Measurements from ENCODE around the gene EEF1G.

EEF1G gene

DNA sequence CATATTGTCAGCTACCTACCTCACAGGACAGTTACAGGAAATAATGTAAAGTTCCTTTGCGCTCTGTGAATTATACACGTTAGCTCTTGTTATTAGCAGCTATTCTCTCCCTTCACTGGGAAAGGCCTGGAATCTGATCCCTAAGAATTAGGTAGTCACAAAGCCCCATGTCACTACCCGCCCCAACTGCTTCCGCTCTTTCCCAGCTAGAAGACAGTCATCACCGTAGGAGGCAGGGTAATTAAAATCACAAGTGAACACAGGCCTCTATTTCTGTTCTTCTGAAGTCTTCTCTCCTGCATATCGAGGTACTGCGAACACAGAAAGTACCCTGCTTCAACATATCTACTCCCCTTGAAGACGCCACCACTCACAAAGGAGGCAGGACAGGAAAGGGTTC lies 14.5 kb downstream of the EEF1G start:
- peaks cover 10% of the 10 kb centered on the region; the same call in 1 of the 2 replicates for H4K20me1 ChIP-seq (ENCODE audit: control insufficient read depth, insufficient read depth, low read depth, low read length)
- H3F3A ChIP-seq (ENCODE audit: control insufficient read depth, insufficient read depth), result peaks cover 50% of the 10 kb centered on the region
- H3K79me2 ChIP-seq (ENCODE audit: control insufficient read depth, low read length), result peaks cover 8% of the 10 kb centered on the region
- no peak overlapping the region for H3K4me2 ChIP-seq (ENCODE audit: low read length)
- no peak overlapping the region for H3K27ac ChIP-seq (ENCODE audit: low read depth, low read length)
- H3K4me1 ChIP-seq (ENCODE audit: control insufficient read depth, low read length), result peaks cover 60% of the 10 kb centered on the region
- no peak for TF ChIP-seq EZH2phosphoT487 (IDR thresholded peaks at IDR 0.05; ENCODE audit: borderline replicate concordance, low read length)
- TF ChIP-seq, protein P1, sequence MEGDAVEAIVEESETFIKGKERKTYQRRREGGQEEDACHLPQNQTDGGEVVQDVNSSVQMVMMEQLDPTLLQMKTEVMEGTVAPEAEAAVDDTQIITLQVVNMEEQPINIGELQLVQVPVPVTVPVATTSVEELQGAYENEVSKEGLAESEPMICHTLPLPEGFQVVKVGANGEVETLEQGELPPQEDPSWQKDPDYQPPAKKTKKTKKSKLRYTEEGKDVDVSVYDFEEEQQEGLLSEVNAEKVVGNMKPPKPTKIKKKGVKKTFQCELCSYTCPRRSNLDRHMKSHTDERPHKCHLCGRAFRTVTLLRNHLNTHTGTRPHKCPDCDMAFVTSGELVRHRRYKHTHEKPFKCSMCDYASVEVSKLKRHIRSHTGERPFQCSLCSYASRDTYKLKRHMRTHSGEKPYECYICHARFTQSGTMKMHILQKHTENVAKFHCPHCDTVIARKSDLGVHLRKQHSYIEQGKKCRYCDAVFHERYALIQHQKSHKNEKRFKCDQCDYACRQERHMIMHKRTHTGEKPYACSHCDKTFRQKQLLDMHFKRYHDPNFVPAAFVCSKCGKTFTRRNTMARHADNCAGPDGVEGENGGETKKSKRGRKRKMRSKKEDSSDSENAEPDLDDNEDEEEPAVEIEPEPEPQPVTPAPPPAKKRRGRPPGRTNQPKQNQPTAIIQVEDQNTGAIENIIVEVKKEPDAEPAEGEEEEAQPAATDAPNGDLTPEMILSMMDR (IDR thresholded peaks at IDR 0.05; ENCODE audit: low read depth, low read length, poor library complexity, severe bottlenecking), result no peak
- peaks cover 93% of the 10 kb centered on the region for H3K36me3 ChIP-seq (ENCODE audit: control insufficient read depth, low read length)
- H3K4me3 ChIP-seq (ENCODE audit: low read length), result no peak overlapping the region
- no peaks in the 10 kb centered on the region for H3K9me3 ChIP-seq (ENCODE audit: control insufficient read depth, insufficient read depth, low read length)
- H3K27me3 ChIP-seq (ENCODE audit: control insufficient read depth, low read length), result no peaks in the 10 kb centered on the region
- H3K9me2 ChIP-seq (replicated peaks; ENCODE audit: control insufficient read depth, low read length), result no peaks in the 10 kb centered on the region

DNA sequence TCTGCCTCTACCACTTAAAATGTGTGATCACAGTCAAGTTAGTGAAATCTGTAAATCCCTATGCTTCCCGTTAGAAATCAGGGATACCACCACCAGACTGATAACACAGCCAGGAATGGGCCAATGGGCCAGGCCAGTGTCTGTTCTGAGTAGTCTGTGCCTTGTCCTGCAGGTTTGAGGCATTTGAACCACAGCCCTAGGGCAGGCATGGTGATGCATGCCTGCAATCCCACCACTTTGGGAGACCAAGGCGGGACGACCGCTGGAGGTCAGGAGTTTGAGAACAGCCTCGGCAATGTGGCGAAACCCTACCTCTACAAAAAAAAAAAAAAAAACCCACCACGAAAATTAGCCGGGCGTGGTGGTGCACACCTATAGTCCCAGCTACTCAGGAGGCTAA lies 15.0 kb downstream of the EEF1G start:
- Histone ChIP-seq H3K79me2 (ENCODE audit: control insufficient read depth, low read length) (peaks cover 5% of the 10 kb centered on the region), H3K4me2 (ENCODE audit: low read length) (no peak overlapping the region), H4K20me1 (ENCODE audit: control insufficient read depth, insufficient read depth, low read depth, low read length) (peaks cover 10% of the 10 kb centered on the region; the same call in 1 of the 2 replicates)

DNA sequence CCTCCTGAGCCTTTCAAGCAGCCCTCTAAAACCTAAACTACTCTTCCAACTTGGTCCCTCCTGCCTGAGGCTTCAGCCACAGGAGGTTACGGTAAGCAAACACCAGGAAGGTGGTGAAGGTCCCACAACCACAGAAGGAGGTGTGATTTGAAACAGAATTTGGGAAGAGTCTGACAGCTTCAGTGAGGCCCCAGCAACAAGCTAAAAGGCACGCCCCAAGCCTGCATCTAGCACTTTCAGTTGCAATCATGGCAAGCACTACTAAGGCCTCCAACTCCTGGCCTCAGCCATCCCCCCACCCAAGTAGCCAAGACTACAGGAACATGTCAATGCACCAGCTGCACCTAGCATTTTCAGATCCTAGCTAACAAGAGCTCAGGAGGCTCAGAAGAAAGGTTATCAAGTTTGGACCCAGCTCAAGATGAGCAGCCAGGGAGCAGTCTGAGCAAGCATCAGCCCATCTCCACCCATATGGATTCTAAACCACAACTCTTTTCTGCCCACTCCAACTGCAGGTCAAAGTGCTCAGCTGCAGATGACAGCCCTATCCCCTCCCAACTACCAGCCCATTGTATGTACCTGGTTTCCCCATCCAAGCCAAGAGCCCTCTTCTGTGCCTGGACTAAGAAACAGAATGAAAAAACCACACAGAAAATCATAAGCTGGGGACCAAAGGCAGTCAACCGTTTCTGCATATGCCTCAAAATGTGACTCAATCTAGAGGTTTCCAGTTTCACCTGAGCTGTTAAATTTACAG lies 16.6 kb downstream of the EEF1G start:
- peaks cover 10% of the 10 kb centered on the region; the same call in 1 of the 2 replicates for H4K20me1 ChIP-seq (ENCODE audit: control insufficient read depth, insufficient read depth, low read depth, low read length)
- H3K4me1 ChIP-seq (ENCODE audit: control insufficient read depth, low read length), result peaks cover 78% of the 10 kb centered on the region
- peak overlapping the region; percentile 58 for H3K27ac ChIP-seq (ENCODE audit: low read depth, low read length)
- no peaks in the 10 kb centered on the region for H3K9me2 ChIP-seq (replicated peaks; ENCODE audit: control insufficient read depth, low read length)
- peak overlapping the region; percentile 45 for H3K4me2 ChIP-seq (ENCODE audit: low read length)
- no peak for TF ChIP-seq EZH2phosphoT487 (IDR thresholded peaks at IDR 0.05; ENCODE audit: borderline replicate concordance, low read length)
- TF ChIP-seq, protein P1 (IDR thresholded peaks at IDR 0.05; ENCODE audit: low read depth, low read length, poor library complexity, severe bottlenecking), result no peak
- no peaks in the 10 kb centered on the region for H3K9me3 ChIP-seq (ENCODE audit: control insufficient read depth, insufficient read depth, low read length)
- peaks cover 41% of the 10 kb centered on the region for H3F3A ChIP-seq (ENCODE audit: control insufficient read depth, insufficient read depth)
- no peaks in the 10 kb centered on the region for H3K27me3 ChIP-seq (ENCODE audit: control insufficient read depth, low read length)
- H3K4me3 ChIP-seq (ENCODE audit: low read length), result peak overlapping the region; percentile 23
- no peaks in the 10 kb centered on the region for H3K79me2 ChIP-seq (ENCODE audit: control insufficient read depth, low read length)
- H3K36me3 ChIP-seq (ENCODE audit: control insufficient read depth, low read length), result peaks cover 73% of the 10 kb centered on the region

More for the DNA sequence above, 15.0 kb downstream of the EEF1G start:
- no peak overlapping the region for H3K27ac ChIP-seq (ENCODE audit: low read depth, low read length)
- H3K9me3 ChIP-seq (ENCODE audit: control insufficient read depth, insufficient read depth, low read length), result no peaks in the 10 kb centered on the region
- TF ChIP-seq EZH2phosphoT487 (IDR thresholded peaks at IDR 0.05; ENCODE audit: borderline replicate concordance, low read length), result no peak
- TF ChIP-seq, protein P1 (IDR thresholded peaks at IDR 0.05; ENCODE audit: low read depth, low read length, poor library complexity, severe bottlenecking), result no peak
- peaks cover 89% of the 10 kb centered on the region for H3K36me3 ChIP-seq (ENCODE audit: control insufficient read depth, low read length)
- H3K27me3 ChIP-seq (ENCODE audit: control insufficient read depth, low read length), result no peaks in the 10 kb centered on the region
- H3K9me2 ChIP-seq (replicated peaks; ENCODE audit: control insufficient read depth, low read length), result no peaks in the 10 kb centered on the region
- no peak overlapping the region for H3K4me3 ChIP-seq (ENCODE audit: low read length)
- H3K4me1 ChIP-seq (ENCODE audit: control insufficient read depth, low read length), result peaks cover 62% of the 10 kb centered on the region
- peaks cover 46% of the 10 kb centered on the region for H3F3A ChIP-seq (ENCODE audit: control insufficient read depth, insufficient read depth)
